ENCODE data around the gene INVS.
A peak's percentile ranks its signal among the peaks of the same experiment; 100 is the strongest.
"Not testable (repeated sequence)": the region's sequence is repeated elsewhere in the genome, so short reads cannot be mapped to it uniquely, and the experiment has no call there.

The INVS gene

GRCh38 chr9:100322954-100323536 lies 224.0 kb downstream of the INVS start:
- no peak overlapping the region for H3K4me3 ChIP-seq (ENCODE audit: low read depth, low read length)
- no peak for DNase-seq (ENCODE audit: low read depth)
- TF ChIP-seq CTCF (IDR thresholded peaks at IDR 0.05; ENCODE audit: low read depth, low read length, missing control alignments) = peak; percentile 57

GRCh38 chr9:100324594-100325200 lies 225.7 kb downstream of the INVS start:
- no peak overlapping the region for H3K4me3 ChIP-seq (ENCODE audit: low read depth, low read length)
- peak; percentile 38 for TF ChIP-seq CTCF (IDR thresholded peaks at IDR 0.05; ENCODE audit: low read depth, low read length, missing control alignments)
- no peak for DNase-seq (ENCODE audit: low read depth)

GRCh38 chr9:100338736-100339135 lies 239.7 kb downstream of the INVS start:
- DNase-seq (ENCODE audit: low read depth) = not testable (repeated sequence)

GRCh38 chr9:100340224-100340623 lies 241.2 kb downstream of the INVS start:
- no peak for TF ChIP-seq CTCF (IDR thresholded peaks at IDR 0.05; ENCODE audit: low read depth, low read length, missing control alignments)
- no peak overlapping the region for H3K4me3 ChIP-seq (ENCODE audit: low read depth, low read length)
- no peak for DNase-seq (ENCODE audit: low read depth)

More at GRCh38 chr9:100338736-100339135, 239.7 kb downstream of the INVS start:
- H3K4me3 ChIP-seq (ENCODE audit: low read depth, low read length) = not testable (repeated sequence)

- H3K4me3 ChIP-seq (ENCODE audit: low read depth, low read length) = no peak overlapping the region
- DNase-seq (ENCODE audit: low read depth) = no peak
- no peak for TF ChIP-seq CTCF (IDR thresholded peaks at IDR 0.05; ENCODE audit: low read depth, low read length, missing control alignments)
Observed at GRCh38 chr9:100341889-100342288, 242.8 kb downstream of the INVS start.

GRCh38 chr9:100346836-100347235 lies 247.8 kb downstream of the INVS start:
- H3K4me3 ChIP-seq (ENCODE audit: low read depth, low read length) = no peak overlapping the region
- no peak for TF ChIP-seq CTCF (IDR thresholded peaks at IDR 0.05; ENCODE audit: low read depth, low read length, missing control alignments)
- DNase-seq (ENCODE audit: low read depth) = no peak

- no peak for DNase-seq (ENCODE audit: low read depth)
- no peak for TF ChIP-seq CTCF (IDR thresholded peaks at IDR 0.05; ENCODE audit: low read depth, low read length, missing control alignments)
- H3K4me3 ChIP-seq (ENCODE audit: low read depth, low read length) = no peak overlapping the region
Observed at GRCh38 chr9:100350188-100350587, 251.1 kb downstream of the INVS start.
